OCI-LY3 (cell line): ENCODE data around the gene SERPINF2.

Experiments
- H2AFZ ChIP-seq: fragments of 200-600, 300-600 bp; shearing (Covaris generic); 2 replicates; pipeline ENCODE4 v1.6.0; 2014; ENCODE audit warnings: antibody characterized with exemption, low read depth, low read length
- H3K27ac ChIP-seq: fragments of 200-600, 300-600 bp; sonication (generic); 2 replicates; pipeline ENCODE4 v1.5.1; 2014; ENCODE audit warnings: mild to moderate bottlenecking, low read length, moderate library complexity, mixed read lengths
- H3K27me3 ChIP-seq: fragments of 200-600, 300-600 bp; sonication (generic); 2 replicates; pipeline ENCODE4 v1.6.1; 2014; ENCODE audit warnings: low read depth, low read length, mixed read lengths
- H3K36me3 ChIP-seq: fragments of 200-600, 300-600 bp; sonication (generic); replicated peaks from 2 replicates; pipeline ENCODE3; 2014; ENCODE audit warnings: low read depth, low read length, mixed read lengths
- H3K4me1 ChIP-seq: fragments of 300-600, 200-600 bp; sonication (generic); 2 replicates; pipeline ENCODE4 v1.6.1; 2014; ENCODE audit warnings: low read length, mixed read lengths
- H3K4me2 ChIP-seq: fragments of 200-600, 300-600 bp; sonication (generic); 2 replicates; pipeline ENCODE4 v1.6.1; 2014; ENCODE audit warnings: low read length, mixed read lengths
- H3K4me3 ChIP-seq: fragments of 300-600, 200-600 bp; sonication (generic); 2 replicates; pipeline ENCODE4 v1.5.1; 2014; ENCODE audit warnings: antibody characterized with exemption, mild to moderate bottlenecking, low read length, moderate library complexity
- H3K79me2 ChIP-seq: fragments of 300-600, 200-600 bp; shearing (Covaris generic); 2 replicates; pipeline ENCODE4 v1.6.1; 2014; ENCODE audit warnings: mild to moderate bottlenecking, low read length, mixed read lengths
- H3K9ac ChIP-seq: fragments of 300-600, 200-600 bp; shearing (Covaris generic); 2 replicates; pipeline ENCODE4 v1.6.0; 2014; ENCODE audit warnings: mild to moderate bottlenecking, low read length, moderate library complexity
- H3K9me3 ChIP-seq: fragments of 200-600, 300-600 bp; shearing (Covaris generic); 2 replicates; pipeline ENCODE4 v1.6.1; 2014; ENCODE audit warnings: low read length, mixed read lengths; ENCODE audit not compliant: insufficient read depth
- H4K20me1 ChIP-seq: fragments of 200-600, 300-600 bp; sonication (generic); 2 replicates; pipeline ENCODE4 v1.6.1; 2016; ENCODE audit warnings: low read length, mixed read lengths; ENCODE audit not compliant: insufficient read depth
- CTCF ChIP-seq: fragments of 200-600, 300-600 bp; sonication (generic); IDR thresholded peaks from 2 replicates; pipeline ENCODE4 v1.5.1; 2014; ENCODE audit warnings: antibody characterized with exemption, low read length, low read depth
- EZH2phosphoT487 ChIP-seq: fragments of 200-600 bp; shearing (Covaris generic); IDR thresholded peaks from 2 replicates; pipeline ENCODE4 v1.6.1; 2018; ENCODE audit warnings: antibody characterized with exemption, mixed run types, low read depth

Gene SERPINF2

DNA sequence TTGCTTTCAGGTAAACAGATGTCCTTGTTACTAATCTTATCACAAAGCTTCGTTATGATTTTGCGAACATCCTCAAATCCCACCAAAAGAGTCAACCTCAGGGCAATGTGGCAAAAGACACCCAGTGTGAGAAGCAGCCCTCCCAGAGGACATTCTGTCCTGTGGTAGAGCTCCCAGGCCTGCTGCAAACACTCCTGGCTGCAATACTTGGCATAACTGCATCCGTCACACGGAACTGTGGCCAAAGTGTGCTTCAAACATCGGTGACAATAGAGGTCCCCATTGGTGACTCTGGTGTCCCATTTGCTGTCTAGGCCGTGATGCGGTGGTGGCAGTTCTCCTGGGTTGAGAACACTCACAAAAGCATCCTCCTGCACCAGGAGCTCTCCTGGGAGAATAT lies 57.6 kb downstream of the SERPINF2 start:
- Histone ChIP-seq H4K20me1 (no peaks in the 10 kb centered on the region), H2AFZ (no peak overlapping the region), H3K79me2 (peaks cover 4% of the 10 kb centered on the region; the same call in 1 of the 2 replicates), H3K9me3 (no peaks in the 10 kb centered on the region), H3K4me1 (no peaks in the 10 kb centered on the region), H3K9ac (no peak overlapping the region), H3K36me3 (peaks cover 8% of the 10 kb centered on the region), H3K4me2 (no peak overlapping the region), H3K4me3 (no peak overlapping the region), H3K27ac (no peak overlapping the region), H3K27me3 (no peaks in the 10 kb centered on the region)
- TF ChIP-seq CTCF (no peak), EZH2phosphoT487 (no peak)

DNA sequence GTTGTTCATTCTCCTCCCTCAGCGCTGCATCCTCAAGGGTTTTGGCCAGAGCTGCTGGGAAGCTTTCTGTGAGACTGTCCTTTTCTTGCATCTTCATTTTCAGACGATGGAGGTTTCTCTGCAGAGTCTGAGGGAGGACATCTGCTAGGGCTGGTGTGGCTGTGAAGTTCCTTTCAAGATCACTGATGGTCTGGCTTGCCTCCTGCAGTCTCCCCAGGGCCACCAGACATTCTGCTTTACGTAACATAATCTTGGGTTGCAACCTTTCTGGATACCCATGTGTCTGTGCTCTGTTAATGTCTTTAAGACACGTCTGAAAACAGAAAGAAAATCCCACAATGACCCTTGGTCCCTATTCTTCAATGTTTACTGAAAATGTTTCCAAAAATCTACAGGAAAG lies 58.0 kb downstream of the SERPINF2 start:
- TF ChIP-seq CTCF, result no peak

GRCh38 chr17:1802429-1802828 lies 59.8 kb downstream of the SERPINF2 start:
- peaks cover 8% of the 10 kb centered on the region for H3K36me3 ChIP-seq
- no peak overlapping the region for H2AFZ ChIP-seq
- no peak overlapping the region for H3K4me2 ChIP-seq
- H3K4me1 ChIP-seq, result no peaks in the 10 kb centered on the region
- no peaks in the 10 kb centered on the region for H3K27me3 ChIP-seq
- no peak overlapping the region for H3K4me3 ChIP-seq
- H3K9me3 ChIP-seq, result no peaks in the 10 kb centered on the region
- H3K79me2 ChIP-seq, result peaks cover under 1% of the 10 kb centered on the region; the same call in 1 of the 2 replicates
- no peak overlapping the region for H3K9ac ChIP-seq
- TF ChIP-seq CTCF (no peak), EZH2phosphoT487 (no peak)
- no peak overlapping the region for H3K27ac ChIP-seq
- H4K20me1 ChIP-seq, result no peaks in the 10 kb centered on the region

More for the DNA sequence above, 58.0 kb downstream of the SERPINF2 start:
- H3K9ac ChIP-seq, result no peak overlapping the region
- no peak overlapping the region for H3K4me3 ChIP-seq
- H3K9me3 ChIP-seq, result no peaks in the 10 kb centered on the region
- no peaks in the 10 kb centered on the region for H3K27me3 ChIP-seq
- H2AFZ ChIP-seq, result no peak overlapping the region
- H4K20me1 ChIP-seq, result no peaks in the 10 kb centered on the region
- H3K36me3 ChIP-seq, result peaks cover 8% of the 10 kb centered on the region
- H3K4me1 ChIP-seq, result no peaks in the 10 kb centered on the region
- no peak overlapping the region for H3K27ac ChIP-seq
- H3K4me2 ChIP-seq, result no peak overlapping the region
- peaks cover 4% of the 10 kb centered on the region; the same call in 1 of the 2 replicates for H3K79me2 ChIP-seq

GRCh38 chr17:1803280-1803679 lies 60.6 kb downstream of the SERPINF2 start:
- no peak overlapping the region for H3K4me2 ChIP-seq
- H3K36me3 ChIP-seq, result peaks cover 8% of the 10 kb centered on the region

More at GRCh38 chr17:1803280-1803679, 60.6 kb downstream of the SERPINF2 start:
- H3K27me3 ChIP-seq, result no peaks in the 10 kb centered on the region
- H3K9me3 ChIP-seq, result no peaks in the 10 kb centered on the region
- H3K4me1 ChIP-seq, result no peaks in the 10 kb centered on the region
- H4K20me1 ChIP-seq, result no peaks in the 10 kb centered on the region
- H3K79me2 ChIP-seq, result no peaks in the 10 kb centered on the region
- H3K9ac ChIP-seq, result no peak overlapping the region
- no peak overlapping the region for H3K27ac ChIP-seq
- H2AFZ ChIP-seq, result no peak overlapping the region
- no peak overlapping the region for H3K4me3 ChIP-seq
- no peak for TF ChIP-seq EZH2phosphoT487
- TF ChIP-seq CTCF, result no peak
